B cell (primary cell): ENCODE measurements around the gene FASLG.

Source experiments
- CTCF ChIP-seq: fragments of 200-600 bp; IDR thresholded peaks from one replicate; pipeline ENCODE4 v1.8.0; 2022; ENCODE audit warnings: antibody characterized with exemption, mild to moderate bottlenecking
- EZH2 ChIP-seq: IDR thresholded peaks from 2 replicates; pipeline ENCODE4 v1.6.1; 2012; ENCODE audit warnings: borderline replicate concordance, low read depth, mild to moderate bottlenecking, moderate library complexity, low read length; ENCODE audit not compliant: insufficient read depth, poor library complexity, severe bottlenecking

DNA sequence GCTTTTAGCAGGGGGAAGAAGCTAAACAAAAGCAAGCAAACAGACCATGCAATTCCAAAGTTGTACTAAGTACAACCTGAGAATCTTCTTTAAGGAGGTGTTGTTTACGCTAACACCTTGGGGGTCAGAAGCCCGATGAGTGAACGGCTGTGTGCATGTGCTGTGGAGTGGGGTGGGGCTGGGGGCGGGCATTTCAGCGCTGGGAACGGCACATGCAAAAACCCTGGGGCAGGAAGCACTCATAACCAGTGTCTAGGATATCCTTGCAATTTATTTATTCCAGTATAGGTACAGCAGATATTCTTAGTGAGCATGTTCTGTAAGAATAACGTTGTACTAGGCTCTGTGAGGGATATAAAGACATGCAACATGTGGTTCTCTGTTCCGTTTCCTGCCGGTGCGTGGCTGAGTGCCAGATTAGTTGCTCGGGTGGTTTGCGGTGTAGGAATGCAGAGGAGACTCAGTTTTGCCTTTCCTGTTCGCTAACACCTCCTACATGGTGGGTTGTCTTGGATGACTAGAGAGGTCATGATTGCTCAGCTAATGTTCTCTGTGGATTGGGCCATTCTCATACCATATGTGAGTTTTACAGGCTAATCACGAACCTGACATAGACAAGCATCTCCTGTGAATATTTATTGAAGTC, 3.7 kb downstream of the FASLG start:
- no peak for TF ChIP-seq CTCF
- TF ChIP-seq EZH2: no peak
